ENCODE data around the gene NRG3.

DNA sequence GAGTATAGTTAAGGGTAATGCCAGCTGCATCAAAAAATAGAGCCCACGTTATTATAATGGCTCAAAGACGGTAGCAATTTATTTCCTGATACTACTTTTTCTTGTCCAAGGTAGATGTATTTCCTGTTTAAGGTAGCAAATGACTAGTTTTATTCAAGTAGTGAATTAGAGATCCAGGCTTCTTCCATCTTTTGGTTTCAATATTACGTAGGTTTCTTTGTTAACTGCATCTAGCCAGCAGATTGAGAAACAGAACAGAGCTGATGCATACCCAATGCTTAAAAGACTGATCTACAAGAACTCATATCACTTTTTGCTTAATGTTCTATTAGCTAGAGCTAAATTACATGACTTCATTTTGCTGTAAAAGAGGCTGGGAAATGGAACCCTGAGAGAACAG lies 992.1 kb downstream of the NRG3 start:
- TF ChIP-seq, protein P1, sequence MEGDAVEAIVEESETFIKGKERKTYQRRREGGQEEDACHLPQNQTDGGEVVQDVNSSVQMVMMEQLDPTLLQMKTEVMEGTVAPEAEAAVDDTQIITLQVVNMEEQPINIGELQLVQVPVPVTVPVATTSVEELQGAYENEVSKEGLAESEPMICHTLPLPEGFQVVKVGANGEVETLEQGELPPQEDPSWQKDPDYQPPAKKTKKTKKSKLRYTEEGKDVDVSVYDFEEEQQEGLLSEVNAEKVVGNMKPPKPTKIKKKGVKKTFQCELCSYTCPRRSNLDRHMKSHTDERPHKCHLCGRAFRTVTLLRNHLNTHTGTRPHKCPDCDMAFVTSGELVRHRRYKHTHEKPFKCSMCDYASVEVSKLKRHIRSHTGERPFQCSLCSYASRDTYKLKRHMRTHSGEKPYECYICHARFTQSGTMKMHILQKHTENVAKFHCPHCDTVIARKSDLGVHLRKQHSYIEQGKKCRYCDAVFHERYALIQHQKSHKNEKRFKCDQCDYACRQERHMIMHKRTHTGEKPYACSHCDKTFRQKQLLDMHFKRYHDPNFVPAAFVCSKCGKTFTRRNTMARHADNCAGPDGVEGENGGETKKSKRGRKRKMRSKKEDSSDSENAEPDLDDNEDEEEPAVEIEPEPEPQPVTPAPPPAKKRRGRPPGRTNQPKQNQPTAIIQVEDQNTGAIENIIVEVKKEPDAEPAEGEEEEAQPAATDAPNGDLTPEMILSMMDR (IDR thresholded peaks at IDR 0.05) = no peak
- TF ChIP-seq POLR2A (IDR thresholded peaks at IDR 0.05) = no peak

Data from testis (tissue), 2 donors.